KMS-11 (cell line): ENCODE results near the gene CAMKMT.

ENCODE experiments used
- H2AFZ ChIP-seq: fragments of 200-600 bp; sonication (generic); 2 replicates; pipeline ENCODE4 v1.6.1; 2016; ENCODE audit warnings: antibody characterized with exemption, mixed run types, low read depth
- H3K27ac ChIP-seq: fragments of 200-600 bp; sonication (generic); 2 replicates; pipeline ENCODE4 v1.6.1; 2016; ENCODE audit warnings: mild to moderate bottlenecking, mixed run types
- H3K27me3 ChIP-seq: fragments of 200-600 bp; sonication (generic); 2 replicates; pipeline ENCODE4 v1.6.1; 2017; ENCODE audit warnings: mild to moderate bottlenecking, low read depth, mixed run types, moderate library complexity; ENCODE audit not compliant: insufficient read depth
- H3K36me3 ChIP-seq: fragments of 200-600 bp; sonication (generic); 2 replicates; pipeline ENCODE4 v1.6.1; 2017; ENCODE audit warnings: mild to moderate bottlenecking, mixed run types; ENCODE audit not compliant: insufficient read depth
- H3K4me1 ChIP-seq: fragments of 200-600 bp; sonication (generic); 2 replicates; pipeline ENCODE4 v1.6.1; 2016; ENCODE audit warnings: mild to moderate bottlenecking, low read depth, mixed run types; ENCODE audit not compliant: poor library complexity, severe bottlenecking
- H3K4me2 ChIP-seq: fragments of 200-600 bp; sonication (generic); 2 replicates; pipeline ENCODE4 v1.7.0; 2016; ENCODE audit warnings: mild to moderate bottlenecking, mixed run types
- H3K4me3 ChIP-seq: fragments of 200-600 bp; sonication (generic); IDR thresholded peaks from 2 replicates; pipeline ENCODE4 v1.6.1; 2017; ENCODE audit warnings: low read depth, low read length, mixed read lengths; ENCODE audit not compliant: insufficient read depth
- H3K79me2 ChIP-seq: fragments of 200-600 bp; sonication (generic); 2 replicates; pipeline ENCODE4 v1.6.1; 2016; ENCODE audit warnings: low read depth, mixed run types; ENCODE audit not compliant: insufficient read depth
- H3K9ac ChIP-seq: fragments of 200-600 bp; sonication (generic); 2 replicates; pipeline ENCODE4 v1.6.1; 2016; ENCODE audit warnings: mild to moderate bottlenecking, mixed run types
- H4K20me1 ChIP-seq: fragments of 200-600 bp; sonication (generic); 2 replicates; pipeline ENCODE4 v1.6.1; 2016; ENCODE audit warnings: mild to moderate bottlenecking, mixed run types; ENCODE audit not compliant: insufficient read depth
- TF ChIP-seq, protein P1 (sequence below): fragments of 200-600 bp; sonication (generic); conservative IDR thresholded peaks from 2 replicates; pipeline ENCODE4 v1.6.1; 2017; ENCODE audit warnings: low read depth, mild to moderate bottlenecking, antibody characterized with exemption, low read length, moderate library complexity, mixed read lengths

The CAMKMT gene

DNA sequence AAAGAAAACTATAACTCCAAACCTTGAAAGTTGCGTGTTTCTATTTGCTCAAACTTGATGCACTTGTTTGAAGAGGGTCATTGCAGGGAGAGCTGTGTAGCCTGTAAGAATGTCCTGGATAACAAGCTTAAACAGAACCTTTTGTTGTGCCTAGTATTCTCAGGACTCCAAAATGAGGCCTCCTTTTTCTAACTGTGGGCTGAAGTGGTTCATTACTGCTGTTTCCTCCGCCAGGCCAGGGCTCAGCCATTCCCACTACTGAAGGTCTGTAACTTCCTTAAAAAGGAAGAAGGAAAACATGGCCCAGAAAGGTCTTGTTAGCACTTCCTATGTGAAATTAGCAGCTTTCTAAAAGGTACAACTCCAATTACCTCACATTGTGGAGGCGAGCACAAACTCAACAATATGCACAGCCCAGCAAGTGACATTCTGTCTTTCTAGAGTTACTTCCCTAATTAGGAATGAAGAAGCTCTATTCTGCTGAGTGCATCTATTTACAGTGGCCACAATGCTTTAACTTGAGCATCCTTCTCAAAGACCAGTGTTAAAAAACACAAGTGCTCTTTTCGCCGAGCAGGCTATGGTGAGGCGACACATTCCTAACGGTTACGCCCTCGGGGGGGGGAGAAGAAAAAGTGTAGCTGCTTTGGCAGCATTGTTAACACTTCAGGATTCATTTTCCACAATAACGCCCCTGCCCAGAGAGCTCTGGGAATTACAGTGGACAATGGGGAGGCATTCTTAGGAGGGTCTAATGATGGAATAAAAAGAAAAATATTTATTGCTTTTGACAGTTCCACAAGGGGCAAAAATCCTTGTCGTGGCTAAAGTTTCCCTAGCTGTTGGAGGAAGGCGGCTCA lies 442.9 kb downstream of the CAMKMT start:
- no peaks in the 10 kb centered on the region for H3K27me3 ChIP-seq
- no peak overlapping the region for H3K9ac ChIP-seq
- no peak overlapping the region for H3K4me2 ChIP-seq
- no peaks in the 10 kb centered on the region for H4K20me1 ChIP-seq
- H3K36me3 ChIP-seq, result no peaks in the 10 kb centered on the region
- TF ChIP-seq, protein P1, sequence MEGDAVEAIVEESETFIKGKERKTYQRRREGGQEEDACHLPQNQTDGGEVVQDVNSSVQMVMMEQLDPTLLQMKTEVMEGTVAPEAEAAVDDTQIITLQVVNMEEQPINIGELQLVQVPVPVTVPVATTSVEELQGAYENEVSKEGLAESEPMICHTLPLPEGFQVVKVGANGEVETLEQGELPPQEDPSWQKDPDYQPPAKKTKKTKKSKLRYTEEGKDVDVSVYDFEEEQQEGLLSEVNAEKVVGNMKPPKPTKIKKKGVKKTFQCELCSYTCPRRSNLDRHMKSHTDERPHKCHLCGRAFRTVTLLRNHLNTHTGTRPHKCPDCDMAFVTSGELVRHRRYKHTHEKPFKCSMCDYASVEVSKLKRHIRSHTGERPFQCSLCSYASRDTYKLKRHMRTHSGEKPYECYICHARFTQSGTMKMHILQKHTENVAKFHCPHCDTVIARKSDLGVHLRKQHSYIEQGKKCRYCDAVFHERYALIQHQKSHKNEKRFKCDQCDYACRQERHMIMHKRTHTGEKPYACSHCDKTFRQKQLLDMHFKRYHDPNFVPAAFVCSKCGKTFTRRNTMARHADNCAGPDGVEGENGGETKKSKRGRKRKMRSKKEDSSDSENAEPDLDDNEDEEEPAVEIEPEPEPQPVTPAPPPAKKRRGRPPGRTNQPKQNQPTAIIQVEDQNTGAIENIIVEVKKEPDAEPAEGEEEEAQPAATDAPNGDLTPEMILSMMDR, result no peak
- H3K79me2 ChIP-seq, result no peaks in the 10 kb centered on the region
- H2AFZ ChIP-seq, result no peak overlapping the region
- no peaks in the 10 kb centered on the region for H3K4me1 ChIP-seq
- H3K27ac ChIP-seq, result no peak overlapping the region
- no peak overlapping the region for H3K4me3 ChIP-seq

DNA sequence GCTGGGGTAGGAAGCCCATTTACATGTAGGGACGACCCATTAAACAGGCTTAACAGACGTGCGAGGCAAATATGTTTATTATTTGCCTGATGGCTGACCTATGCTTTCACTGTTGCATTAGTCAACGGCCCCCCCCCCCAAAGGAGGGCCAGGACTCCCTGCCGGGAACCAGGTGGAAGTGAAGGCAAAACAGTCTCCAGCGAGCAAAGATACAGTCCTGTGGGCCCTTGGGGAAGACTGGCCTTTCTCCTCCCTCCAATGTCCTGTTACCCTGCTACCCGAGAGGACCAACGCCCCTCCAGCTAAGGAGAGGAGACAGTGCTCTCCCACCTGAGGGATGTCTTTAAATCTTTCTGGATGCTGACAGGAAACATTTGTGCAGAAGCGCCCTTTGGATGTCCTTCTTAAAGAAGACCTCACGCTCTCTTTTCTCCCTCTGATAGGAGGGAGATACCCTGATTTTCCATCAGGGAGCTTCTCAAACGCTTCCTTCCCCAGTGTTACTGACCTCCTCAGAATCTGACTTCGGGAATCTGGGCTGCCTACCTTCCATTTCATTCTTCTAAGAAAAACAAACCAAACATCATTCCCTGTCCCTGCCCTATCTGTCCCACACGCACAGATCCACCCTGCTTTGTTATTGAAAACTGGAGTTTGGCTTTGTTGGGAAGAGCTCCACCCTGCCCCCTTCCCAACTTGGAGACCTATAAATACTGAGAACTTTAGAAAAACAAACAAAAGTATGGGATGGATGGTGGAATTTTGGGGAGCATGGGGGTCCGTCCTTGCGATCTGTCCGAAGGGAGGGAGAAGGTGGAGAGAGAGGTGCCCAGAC lies 443.9 kb downstream of the CAMKMT start:
- no peak overlapping the region for H3K4me2 ChIP-seq
- TF ChIP-seq, protein P1, result no peak
- no peak overlapping the region for H3K27ac ChIP-seq
- no peak overlapping the region for H3K9ac ChIP-seq
- H3K4me3 ChIP-seq, result no peak overlapping the region
- H3K36me3 ChIP-seq, result no peaks in the 10 kb centered on the region
- no peaks in the 10 kb centered on the region for H4K20me1 ChIP-seq
- H3K79me2 ChIP-seq, result no peaks in the 10 kb centered on the region
- no peaks in the 10 kb centered on the region for H3K4me1 ChIP-seq
- H2AFZ ChIP-seq, result no peak overlapping the region
- H3K27me3 ChIP-seq, result no peaks in the 10 kb centered on the region

DNA sequence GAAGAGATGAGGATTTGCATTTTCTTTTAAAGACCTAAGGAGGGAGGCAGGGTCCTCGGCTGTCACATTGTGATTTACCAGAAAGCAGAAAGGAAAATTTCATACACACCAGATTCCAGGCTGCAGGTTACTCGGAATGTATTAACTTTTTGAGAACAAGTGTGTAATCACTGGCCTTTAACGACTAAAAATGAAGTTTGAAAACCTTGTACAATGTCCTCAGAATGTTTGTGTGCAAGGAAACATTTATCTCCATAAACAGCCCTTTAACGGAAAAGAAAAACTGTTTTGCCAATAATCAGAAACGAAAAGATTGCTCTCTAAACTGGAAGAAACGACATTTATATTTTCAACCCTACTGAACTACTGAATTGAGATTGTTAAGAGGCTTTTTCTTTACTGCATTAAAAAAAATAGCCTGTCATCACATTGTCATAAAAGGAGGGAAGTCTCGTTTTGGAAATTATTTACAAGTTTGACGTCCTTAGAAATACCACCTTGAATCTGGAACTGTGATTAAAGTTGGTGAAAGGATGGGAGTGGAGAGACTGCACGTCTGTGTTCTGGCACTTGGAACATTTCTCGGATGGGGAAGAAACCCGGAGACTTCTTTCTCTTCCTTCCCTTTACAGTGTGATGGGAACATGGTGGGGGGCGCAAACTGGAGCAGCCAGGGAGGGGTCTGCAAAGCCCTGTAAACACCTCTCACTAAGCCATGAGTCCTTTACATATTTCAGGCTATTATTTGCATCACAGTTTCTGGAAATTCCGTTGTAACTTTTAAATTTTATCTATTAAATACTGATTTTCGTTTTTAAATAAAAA lies 445.7 kb downstream of the CAMKMT start:
- Histone ChIP-seq H3K4me1 (no peaks in the 10 kb centered on the region), H3K27me3 (no peaks in the 10 kb centered on the region), H3K9ac (no peak overlapping the region), H3K27ac (no peak overlapping the region), H3K36me3 (no peaks in the 10 kb centered on the region), H3K4me3 (no peak overlapping the region), H3K4me2 (no peak overlapping the region), H4K20me1 (no peaks in the 10 kb centered on the region), H3K79me2 (no peaks in the 10 kb centered on the region), H2AFZ (no peak overlapping the region)
- TF ChIP-seq, protein P1, result no peak

DNA sequence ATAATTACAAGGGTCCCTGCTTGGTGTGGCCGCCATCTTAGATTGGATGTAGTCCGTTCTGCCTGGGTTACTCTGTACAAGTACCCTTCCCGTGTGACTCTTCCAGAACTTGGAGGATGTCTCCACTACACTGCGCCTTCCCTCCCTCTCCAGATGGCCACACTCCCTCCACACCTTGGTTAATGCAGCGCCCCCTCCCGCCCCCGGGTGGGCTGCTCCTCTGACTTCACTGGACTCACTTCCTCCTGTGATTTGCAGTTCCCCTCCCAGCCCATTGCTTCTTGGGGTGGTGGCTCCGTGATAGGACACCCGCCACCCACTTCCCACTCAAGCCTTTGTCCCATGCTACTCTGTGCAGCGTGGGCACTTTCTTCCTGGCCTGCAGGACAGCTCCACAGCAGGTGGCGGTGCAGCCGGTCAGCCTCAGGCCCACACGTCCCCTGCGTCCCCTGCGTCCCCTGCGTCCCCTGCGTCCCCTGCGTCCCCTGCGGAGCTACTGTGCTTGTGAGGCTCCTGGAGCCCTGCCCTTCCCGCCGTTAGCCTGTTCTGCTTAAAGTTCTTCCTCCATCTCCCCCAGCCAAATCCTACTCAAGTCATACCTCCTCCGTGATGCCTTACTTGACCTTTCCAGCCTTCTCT lies 449.3 kb downstream of the CAMKMT start:
- Histone ChIP-seq H3K4me2 (no peak overlapping the region), H2AFZ (no peak overlapping the region), H3K27me3 (no peaks in the 10 kb centered on the region), H4K20me1 (no peaks in the 10 kb centered on the region), H3K4me3 (no peak overlapping the region), H3K36me3 (no peaks in the 10 kb centered on the region), H3K27ac (no peak overlapping the region), H3K79me2 (no peaks in the 10 kb centered on the region), H3K4me1 (no peaks in the 10 kb centered on the region), H3K9ac (no peak overlapping the region)
- TF ChIP-seq, protein P1, result no peak
